ENCODE measurements around the gene CRNN. TPM values are rescaled to one million over a fixed set of nuclear protein-coding genes. Genes with fewer than 3 reads are reported as not detected.

CRNN gene
- not detected in 2 replicates for total RNA-seq

GRCh38 chr1:152413909-152414308, at the start of gene CRNN:
TSS of gene CRNN (minus strand) at chr1:152414263. CDS start at chr1:152412233, 2,030 bp downstream.

GRCh38 chr1:152359906-152360305, 54.2 kb downstream of the CRNN start, which contains the start of gene FLG2:
TSS of gene FLG2 (minus strand) at chr1:152360006. CDS start at chr1:152358884, 1,122 bp downstream.

Other genes with a start within 250 kb of the CRNN start
- gene HRNR, start 190.1 kb downstream of the CRNN start, total RNA-seq: not detected in 2 replicates
- not detected in 2 replicates for gene FLG, start 89.0 kb downstream of the CRNN start, total RNA-seq
- not detected in 2 replicates for gene FLG2, start 54.3 kb downstream of the CRNN start, total RNA-seq
- not detected in 2 replicates for gene LCE5A, start 96.5 kb upstream of the CRNN start, total RNA-seq
- gene CRCT1, start 100.2 kb upstream of the CRNN start, total RNA-seq: not detected in 2 replicates
- gene LCE3E, start 152.5 kb upstream of the CRNN start, total RNA-seq: not detected in 2 replicates
- gene LCE3D, start 166.3 kb upstream of the CRNN start, total RNA-seq: not detected in 2 replicates
- gene LCE3C, start 186.0 kb upstream of the CRNN start, total RNA-seq: not detected in 2 replicates
- not detected in 2 replicates for gene LCE3B, start 199.5 kb upstream of the CRNN start, total RNA-seq
- gene LCE3A, start 208.8 kb upstream of the CRNN start, total RNA-seq: not detected in 2 replicates
- not detected in 2 replicates for gene LCE2D, start 249.1 kb upstream of the CRNN start, total RNA-seq